ENCODE measurements around the gene COL11A1.
"Not testable (repeated sequence)": the region's sequence is repeated elsewhere in the genome, so short reads cannot be mapped to it uniquely, and the experiment has no call there.

Gene COL11A1

DNA sequence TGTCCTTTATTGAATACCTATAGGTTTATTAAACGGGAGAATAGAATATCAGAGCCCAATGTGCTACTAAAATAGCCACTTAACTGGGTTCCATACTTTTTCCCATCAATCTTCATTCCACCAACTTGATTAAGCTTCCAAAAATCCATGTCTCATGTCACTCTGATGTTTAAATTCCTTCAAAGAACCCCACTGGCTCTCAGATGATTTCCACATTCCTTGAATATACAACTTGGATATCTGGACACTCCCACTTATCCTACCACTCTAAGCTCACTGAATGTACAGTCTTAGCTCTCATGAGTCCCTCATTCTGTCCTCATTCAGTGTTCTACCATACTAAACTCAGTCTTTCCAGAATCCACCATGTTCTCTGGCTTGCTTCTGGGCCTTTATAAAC lies 21.1 kb downstream of the COL11A1 start:
- DNase-seq, result no peak

DNA sequence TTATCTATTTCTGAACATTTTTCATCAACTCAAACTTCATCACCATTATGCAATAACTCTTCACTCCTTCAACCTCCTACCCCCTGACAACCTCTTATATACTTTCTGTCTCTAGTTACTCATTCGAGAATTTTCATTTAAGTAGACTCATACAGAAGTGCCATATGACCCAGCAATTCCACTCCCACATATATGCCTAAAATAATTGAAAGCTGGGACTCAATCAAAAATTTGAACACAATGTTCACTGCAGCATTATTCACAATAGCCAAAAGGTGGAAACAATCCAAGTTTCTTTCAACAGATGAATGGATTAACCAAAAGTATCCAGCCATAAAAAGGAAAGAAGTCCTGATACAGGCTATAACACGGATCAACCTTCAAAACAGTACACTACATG lies 24.1 kb downstream of the COL11A1 start:
- no peak for DNase-seq

DNA sequence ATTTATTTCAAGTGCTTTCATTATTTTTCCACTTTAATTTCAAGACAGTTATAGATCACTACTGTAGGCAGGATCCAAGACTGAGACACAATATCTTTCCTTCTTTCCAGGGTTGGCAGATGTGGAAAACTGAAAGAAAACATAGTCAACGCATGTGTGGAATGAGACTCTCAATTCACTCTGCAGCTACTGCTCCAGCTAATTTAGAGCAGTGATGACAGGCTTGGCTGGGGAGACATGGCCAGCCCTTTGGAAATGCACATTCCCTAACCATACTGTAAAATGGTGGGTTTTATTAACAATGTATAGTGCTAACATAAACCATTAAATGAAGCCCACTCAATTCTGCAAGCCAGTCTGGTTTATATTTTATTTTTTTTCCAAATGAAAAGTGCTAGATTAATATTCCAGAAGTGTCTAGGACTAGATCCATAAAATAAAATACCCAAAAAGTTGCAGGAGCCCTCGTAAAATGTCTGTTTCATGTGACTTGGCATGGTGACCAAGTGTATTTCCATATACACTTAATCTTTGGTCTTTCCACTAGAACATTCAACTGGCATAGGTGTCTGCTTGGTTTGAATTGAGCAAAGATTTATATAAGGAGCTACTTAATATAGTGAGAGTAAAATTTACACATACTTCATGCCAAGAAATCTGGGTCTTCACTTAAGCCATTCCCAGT lies 32.9 kb downstream of the COL11A1 start:
- DNase-seq, result no peak

DNA sequence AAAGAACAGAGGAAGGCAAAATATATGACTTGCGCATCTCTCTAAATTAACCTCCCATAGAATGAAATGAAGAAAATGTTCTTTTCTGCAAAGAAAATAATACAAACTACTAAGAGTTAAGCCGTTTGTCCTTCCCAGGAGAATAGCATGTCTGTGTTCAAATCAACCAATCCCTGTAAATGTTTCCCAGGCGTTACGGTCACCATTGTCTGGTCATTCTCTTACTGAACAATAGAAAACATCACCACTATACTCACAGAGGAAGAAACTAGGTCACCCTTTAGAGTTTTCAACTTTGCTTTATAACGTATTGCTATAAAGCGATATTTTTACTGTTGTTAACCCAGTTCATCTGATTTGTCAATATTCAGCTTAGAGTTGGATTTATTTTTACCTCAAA lies 34.1 kb downstream of the COL11A1 start:
- peak in 9 of 58 donors; percentile 1 to 35 (median 7) for DNase-seq

DNA sequence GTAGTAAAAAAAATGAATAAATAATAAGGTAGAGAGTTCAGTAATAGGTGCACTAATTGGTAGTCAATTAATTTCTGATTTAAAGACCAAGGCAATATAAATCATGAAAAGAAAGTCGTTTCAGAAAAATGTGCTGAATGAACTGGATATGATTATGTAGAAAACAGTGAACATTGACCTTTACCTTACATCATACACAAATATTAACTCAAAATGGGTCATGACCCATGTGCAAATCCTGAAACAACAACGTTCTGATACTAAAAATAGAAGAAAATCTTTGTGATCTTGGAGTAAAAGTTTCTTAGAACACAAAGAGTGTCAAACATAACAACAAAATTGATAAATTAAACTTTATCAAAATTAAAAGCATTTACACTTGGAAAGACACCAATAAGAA lies 39.1 kb downstream of the COL11A1 start:
- no peak for DNase-seq

DNA sequence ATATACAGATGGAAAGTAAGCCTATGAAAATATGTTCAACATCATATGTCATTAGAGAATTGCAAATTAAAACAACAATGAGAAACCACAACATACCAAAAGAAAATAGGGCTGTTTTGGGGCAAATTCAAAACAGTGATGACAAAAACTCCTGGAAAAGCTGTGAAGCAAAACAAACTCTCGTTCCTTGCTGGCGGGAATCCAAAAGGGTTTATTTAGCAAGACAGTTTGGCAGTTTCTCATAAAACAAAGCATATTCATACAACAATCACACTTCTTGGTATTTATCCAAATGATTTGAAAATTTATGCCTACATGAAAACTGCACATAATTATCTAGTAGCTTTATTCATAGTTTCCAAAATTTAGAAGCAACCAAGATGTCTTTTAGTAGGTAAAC lies 44.4 kb downstream of the COL11A1 start:
- no peak for DNase-seq

DNA sequence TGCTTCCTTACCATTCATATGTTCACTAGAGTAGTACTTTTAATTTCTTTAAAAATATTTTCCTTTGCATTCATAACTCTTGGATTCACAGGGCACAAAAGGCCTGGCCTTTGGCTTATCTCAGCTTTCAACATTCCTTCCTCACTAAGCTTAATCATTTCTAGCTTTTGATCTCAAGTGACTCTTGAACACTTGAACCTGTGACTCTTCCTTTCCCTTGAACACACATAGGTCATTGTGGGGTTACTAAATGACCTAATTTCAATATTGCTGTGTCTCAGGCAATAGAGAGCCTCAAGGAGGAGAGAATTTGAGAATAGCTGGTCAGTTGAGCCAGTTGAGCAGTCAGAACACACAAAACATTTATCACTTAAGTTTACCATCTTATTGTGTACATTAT lies 49.9 kb downstream of the COL11A1 start:
- no peak for DNase-seq

DNA sequence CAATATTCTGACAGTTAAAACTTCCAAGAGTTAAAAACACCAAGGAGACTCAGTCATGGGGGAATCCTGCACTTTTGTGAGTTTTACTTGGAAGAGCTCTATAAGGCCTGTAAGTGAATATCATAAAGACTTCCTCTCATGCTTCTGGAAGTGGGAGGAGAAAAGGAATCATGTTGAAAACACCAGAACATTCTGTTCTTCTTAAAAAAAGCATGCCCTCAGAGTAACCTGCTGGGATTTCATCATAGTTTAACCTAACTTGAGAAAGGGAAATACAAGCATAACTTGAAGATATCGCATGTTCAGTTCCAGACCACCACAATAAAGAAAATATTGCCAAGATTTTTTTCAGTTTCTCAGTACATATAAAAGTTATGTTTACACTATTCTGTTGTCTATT lies 51.9 kb downstream of the COL11A1 start:
- no peak for DNase-seq

DNA sequence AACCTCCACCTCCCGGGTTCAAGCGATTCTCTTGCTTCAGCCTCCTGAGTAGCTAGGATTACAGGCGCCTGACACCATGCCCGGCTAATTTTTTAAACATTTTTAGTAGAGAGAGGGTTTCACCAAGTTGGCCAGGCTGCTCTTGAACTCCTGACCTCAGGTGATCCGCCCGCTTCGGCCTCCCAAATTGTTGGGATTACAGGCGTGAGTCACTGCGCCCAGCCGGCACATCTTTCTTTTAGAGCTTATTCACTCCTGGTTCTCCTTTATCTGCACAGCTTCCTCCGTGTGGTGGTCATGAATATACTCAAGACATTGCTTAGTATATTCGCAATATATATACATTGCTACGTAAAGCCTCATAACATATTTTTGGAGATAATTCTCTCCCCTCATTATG lies 80.2 kb downstream of the COL11A1 start:
- DNase-seq, result not testable (repeated sequence)

DNA sequence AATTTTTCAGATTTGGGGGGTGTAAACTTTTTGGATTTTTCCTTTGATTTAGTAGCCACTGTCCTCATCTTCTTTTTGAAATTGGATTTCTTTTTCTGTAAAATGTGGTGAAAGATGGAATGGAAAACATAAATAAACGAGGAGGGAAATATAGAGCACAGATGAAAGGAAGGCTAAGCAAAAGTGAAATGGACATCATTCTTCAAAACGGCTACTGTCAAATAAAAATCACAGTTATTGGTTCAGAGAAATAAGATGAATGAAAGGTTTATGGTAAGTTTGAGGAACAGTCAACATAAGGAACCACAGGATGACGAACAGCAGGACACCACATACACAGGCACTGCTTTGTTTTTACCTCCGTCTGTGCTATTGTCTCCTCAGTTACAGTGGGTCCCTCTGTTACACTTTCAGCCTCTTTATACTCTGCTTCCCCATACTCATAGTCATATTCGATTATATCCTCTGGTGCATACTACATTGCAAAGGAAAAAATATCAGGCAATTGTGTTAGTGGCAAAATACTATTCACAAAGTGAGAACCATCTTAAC lies 82.4 kb downstream of the COL11A1 start:
- no peak for DNase-seq

DNA sequence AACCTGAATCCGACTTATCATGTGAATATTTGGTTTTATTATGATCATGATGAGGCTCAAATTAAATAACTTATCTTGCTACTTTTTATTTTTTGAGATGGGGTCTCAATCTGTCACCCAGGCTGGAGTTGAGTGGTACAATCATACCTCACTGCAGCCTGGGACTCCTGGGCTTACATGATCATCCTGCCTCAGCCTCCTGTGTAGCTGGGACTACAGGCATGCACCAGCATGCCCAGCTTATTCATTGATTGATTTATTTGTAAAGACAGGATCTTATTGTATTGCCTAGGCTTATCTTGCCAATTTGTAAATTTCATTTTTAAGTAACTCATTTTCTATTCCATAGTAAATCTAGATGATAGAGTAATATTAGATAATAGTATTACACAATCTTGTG lies 84.3 kb downstream of the COL11A1 start:
- no peak for DNase-seq

DNA sequence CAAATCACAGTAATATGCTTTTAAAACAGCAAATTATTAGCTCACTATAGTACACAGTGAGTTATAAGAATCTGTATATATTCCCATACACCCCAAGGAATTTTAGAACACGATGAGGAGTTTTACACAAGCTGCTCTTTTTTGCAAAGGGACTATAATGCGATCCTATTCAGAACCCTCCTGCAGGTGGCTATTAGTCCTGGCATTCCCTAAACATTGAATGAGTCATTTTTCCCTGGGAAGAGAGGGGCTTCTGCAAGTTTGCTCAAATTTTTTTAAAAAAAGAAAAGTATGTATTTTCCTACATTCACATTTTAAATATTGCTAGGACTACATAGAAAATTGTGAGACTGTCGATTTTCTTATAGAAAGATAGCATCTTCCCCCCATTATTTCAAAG lies 106.3 kb downstream of the COL11A1 start:
- DNase-seq, result no peak

DNA sequence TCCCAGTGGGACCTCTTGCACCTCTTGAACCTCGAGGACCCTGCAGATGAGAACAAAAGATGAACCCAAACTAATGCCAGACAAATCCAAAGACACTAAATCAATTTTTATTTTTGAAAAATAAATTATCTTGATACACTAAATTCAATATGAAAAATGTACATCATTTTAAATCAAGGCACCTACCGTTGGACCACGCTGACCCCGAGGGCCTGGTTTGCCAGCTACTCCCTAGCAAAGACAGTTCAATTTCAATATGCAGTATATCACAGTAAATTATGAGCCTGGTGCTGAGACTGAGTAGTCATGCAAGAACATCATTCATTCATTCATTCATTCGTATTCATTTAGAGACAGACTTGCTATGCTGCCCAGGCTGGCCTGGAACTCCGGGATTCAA lies 129.4 kb downstream of the COL11A1 start:
- no peak for DNase-seq

DNA sequence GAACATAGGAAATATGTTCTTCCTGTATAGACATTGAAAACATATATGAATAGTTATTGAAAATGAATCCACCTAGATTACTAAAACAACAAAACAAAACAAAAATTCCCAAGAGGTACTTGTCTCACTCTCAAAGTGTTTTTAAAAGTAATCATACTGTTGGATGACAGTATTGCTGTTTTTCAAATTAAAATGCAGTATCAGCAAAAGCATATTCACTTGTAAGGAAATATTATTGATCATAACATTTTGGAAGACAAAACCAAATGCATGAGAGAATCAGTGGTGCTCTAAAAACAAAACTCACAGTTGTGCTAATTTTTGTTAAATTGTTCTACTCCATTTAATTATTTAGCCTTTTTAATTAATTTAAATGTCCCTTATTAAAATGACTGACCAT lies 131.0 kb downstream of the COL11A1 start:
- no peak for DNase-seq

DNA sequence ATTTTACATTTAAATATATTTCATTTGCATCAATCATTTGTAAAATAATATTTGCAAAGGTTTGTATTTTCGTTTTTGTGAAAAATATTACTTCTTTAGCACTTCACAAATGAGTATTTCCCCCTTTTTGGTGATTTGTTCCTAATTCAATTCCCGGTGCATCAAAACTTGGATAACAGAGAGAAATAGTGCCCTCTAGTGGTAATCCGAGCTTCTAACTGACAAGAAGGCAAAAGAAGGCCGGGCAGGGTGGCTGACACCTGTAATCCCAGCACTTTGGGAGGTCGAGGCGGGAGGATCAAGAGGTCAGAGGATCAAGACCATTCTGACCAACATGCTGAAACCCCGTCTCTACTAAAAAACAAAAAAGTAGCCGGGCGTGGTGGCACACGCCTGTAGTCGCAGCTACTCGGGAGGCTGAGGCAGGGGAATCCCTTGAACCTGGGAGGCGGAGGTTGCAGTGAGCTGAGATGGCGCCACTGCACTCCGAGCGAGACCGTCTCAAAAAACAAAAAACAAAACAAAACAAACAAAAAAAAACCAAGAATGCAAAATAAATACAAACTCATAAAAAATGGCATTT lies 137.7 kb downstream of the COL11A1 start:
- DNase-seq, result peak in 1 of 58 donors; percentile 6

DNA sequence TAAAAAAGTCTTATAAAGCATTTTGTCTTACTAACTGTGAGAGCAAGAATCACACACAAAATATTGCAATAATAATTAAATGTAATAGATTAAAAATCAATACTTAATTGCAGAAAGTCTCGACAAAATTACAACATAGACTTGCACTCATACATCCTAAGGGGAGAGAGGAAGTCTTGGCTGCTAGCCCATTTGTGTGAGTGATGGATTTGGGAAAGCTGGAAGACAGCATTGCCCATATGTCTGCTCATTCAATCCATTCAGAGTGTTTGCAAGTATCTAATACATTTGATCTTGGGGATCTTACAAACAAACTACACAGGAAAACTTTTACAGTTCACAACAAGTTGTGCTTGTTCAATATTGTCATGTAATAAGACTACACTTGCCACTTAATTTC lies 140.5 kb downstream of the COL11A1 start:
- DNase-seq, result no peak

DNA sequence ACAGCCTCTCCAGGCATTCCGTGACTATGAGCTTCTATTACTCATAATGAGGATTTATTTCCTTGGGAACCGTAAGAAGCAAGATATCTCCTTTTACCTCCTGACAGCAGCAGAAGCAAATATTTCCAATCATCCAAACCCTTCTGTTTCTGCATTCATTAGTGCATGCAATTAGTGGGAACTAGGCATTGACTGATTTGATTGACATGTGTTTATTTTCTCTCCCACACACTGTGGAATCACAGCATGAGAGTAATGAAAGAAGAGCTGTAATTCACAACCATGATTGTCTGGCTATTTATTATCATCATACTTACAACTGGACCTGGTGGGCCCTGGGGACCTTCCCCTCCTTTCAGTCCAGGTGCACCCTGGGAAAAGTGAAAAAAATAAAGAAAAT lies 146.8 kb downstream of the COL11A1 start:
- DNase-seq, result no peak

DNA sequence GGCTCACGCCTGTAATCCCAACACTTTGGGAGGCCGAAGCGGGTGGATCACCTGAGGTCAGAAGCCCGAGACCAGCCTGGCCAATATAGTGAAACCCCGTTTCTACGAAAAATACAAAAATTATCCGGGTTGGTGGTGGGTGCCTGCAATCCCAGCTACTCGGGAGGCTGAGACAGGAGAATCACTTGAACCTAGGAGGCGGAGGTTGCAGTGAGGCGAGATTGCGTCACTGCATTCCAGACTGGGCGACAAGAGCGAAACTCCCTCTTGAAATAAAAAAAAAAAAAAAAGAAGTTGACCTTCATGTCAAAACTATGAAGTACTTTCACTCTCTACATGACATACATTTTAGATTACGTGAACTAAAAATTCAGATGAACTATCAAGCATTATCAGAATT lies 153.7 kb downstream of the COL11A1 start:
- no peak for DNase-seq

DNA sequence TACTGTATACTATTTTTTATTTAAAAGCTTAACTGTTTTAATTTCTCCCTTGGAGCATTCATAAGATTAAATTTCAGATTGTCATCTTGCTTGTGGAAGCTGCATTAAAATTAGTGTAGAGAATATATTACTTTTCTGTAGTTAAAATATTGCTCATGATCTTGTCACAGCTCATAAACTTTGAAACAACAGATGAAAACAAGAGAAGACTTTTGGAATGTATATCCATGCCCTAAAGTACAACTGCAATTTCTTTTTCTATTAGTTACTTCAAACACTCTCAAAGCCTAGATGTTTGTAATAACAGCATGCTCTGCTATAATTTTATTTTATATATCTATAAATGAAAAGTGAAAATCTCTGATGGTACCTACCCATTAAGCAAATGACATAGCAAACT lies 155.9 kb downstream of the COL11A1 start:
- DNase-seq, result no peak

DNA sequence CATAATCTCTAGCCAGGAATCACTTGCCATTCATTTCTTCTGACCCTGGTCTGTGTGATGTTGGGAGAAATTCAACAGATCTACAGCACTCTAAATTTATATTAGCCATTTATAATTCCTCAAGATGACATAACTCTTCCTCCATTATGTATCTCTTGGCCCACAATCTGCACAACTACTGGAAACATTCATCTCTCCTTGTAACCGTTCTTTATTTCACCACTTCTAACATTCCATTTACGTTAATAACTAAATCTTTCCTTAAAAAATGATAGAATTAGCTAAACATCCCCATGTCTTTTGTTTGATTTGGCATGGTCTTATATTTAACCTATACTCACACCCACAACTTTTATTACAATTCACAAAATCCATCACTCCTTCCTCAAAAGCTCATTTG lies 166.0 kb downstream of the COL11A1 start:
- DNase-seq, result no peak

DNA sequence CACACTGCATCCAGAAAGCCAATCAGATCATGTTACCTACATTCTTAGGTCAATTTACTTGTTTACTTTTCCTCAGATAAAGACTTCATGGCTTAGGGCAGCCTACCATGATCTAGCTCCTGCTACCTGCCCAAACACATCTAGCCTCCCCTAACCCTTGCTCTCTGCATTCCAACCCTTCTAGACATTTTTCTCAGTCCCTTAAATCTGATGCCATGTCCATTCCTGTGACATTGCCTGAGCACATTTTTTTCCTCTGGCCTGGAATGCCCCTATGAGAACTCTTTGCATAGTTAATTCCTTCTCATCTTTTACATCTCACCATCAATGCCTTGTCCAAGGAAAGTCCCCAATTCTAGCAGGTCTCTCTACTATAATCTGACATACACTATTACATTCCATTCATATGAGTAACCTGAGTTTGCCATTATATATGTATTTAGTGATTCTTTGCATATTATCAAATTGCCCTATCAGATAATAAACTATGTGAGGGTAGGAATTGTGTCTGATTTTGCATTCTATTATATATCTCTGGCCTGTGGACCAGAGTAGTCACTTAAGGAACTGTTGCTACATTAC lies 166.9 kb downstream of the COL11A1 start:
- DNase-seq, result no peak

DNA sequence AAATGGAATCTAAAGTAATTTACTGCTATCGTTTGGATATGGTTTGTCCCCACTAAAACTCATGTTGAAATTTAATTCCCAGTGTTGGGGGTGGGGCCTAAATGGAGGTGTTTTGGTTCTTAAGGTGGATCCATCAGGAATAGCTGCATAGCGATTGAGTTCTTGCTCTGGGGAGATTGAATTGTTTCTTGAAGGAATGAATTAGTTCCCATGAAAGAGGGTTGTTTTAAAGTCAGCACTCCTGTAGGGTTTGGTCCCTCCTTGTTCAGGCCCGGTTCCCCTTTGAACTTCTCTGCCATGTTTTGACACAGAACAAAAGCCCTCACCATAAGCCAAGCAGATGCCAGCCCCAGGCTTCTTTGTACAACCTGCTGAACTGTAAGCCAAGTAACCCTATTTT lies 170.9 kb downstream of the COL11A1 start:
- no peak for DNase-seq

DNA sequence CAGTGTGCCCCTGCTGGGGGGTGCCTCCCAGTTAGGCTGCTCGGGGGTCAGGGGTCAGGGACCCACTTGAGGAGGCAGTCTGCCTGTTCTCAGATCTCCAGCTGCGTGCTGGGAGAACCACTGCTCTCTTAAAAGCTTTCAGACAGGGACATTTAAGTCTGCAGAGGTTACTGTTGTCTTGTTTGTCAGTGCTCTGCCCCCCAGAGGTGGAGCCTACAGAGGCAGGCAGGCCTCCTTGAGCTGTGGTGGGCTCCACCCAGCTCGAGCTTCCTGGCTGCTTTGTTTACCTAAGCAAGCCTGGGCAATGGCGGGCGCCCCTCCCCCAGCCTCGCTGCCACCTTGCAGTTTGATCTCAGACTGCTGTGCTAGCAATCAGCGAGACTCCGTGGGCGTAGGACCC lies 175.0 kb downstream of the COL11A1 start:
- DNase-seq, result not testable (repeated sequence)

Data from anterior cingulate cortex (tissue), 58 donors.